Glomerular visceral epithelial cell (primary cell): ENCODE data around the gene IL1RAPL2.
"Not testable (repeated sequence)": the region's sequence is repeated elsewhere in the genome, so short reads cannot be mapped to it uniquely, and the experiment has no call there.

ENCODE experiments used
- DNase-seq: peaks from one replicate; pipeline ENCODE4 v3.0.0-alpha.2; 2016; ENCODE audit errors: extremely low spot score

The IL1RAPL2 gene

DNA sequence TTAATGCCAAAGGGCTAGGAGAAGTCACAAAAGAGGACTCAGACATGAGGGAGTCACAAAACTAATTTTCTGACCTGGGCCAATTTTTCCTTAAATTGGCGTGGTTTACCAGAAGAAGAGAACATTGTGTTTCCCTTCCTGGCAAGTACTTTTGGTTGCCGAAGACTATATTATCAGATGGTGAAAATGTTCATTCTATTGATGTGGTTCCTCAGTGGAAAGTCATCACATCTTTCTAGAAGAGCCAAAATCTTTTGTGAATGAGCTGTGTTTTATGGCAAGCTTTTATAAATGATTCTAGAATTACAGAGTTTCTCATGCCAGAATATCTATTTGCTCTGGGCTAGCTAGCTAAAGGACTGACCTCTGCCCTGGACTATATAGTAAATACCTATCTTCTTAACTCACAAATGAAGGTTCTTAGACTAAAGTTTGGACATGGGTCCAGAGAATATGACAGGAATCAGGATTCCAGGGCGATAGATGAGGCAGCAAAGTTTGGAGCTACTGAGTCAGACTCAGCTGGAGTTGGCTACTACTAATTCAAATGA lies 288.9 kb downstream of the IL1RAPL2 start:
- DNase-seq, result no peak

DNA sequence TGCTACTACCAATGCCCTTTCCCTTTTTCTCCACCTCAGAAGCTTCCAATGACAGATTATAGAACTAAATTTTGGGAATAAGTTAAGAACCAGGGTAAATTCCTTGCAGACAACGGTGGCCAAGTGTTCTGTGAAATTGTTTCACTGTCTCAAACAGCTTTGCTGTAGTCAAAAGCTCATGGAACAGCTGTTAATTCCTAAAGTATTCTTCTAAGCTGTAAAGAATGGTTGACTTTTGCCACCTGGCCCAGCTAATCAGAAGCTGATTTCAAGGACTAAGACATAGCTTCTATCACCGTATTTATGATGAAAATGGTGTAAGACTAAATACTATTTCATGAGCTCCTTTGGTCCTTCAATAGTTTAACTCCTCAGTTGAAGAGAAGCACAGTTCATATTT lies 297.5 kb downstream of the IL1RAPL2 start:
- DNase-seq, result no peak

DNA sequence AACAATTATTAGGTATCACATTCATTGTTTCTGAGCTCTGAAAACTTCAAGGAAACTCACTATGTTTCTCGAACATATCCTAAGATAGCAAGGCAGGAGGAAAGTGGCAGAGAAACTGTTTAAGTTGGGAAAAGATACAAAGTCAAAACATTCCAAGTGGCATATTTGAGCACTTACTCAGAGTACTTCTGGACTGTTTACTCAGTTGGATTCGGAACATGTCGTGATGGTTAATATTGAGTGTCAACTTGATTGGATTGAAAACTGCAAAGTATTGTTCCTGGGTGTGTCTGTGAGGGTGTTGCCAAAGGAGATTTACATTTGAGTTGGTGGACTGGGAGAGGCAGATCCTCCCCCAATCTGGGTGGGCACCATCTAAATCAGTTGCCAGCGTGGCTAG lies 298.3 kb downstream of the IL1RAPL2 start:
- DNase-seq, result no peak

DNA sequence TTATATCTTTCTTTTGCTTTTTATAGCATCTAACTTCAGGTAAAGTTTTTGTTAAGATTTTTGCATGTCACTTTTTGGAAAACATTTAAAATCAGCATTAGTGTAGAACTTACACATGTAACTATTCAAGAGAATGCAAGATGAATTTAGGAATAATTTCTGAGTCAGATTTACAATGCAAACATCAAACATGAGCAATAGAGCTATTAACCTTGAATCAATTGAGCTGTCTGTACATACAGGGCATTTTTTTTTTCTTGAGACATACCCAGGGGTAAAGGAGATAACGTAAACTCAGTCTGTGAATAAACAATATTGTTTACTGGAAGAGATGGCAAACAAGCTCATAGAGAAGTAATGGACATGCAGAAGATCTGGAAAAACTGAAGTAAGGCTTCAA lies 311.5 kb downstream of the IL1RAPL2 start:
- no peak for DNase-seq

DNA sequence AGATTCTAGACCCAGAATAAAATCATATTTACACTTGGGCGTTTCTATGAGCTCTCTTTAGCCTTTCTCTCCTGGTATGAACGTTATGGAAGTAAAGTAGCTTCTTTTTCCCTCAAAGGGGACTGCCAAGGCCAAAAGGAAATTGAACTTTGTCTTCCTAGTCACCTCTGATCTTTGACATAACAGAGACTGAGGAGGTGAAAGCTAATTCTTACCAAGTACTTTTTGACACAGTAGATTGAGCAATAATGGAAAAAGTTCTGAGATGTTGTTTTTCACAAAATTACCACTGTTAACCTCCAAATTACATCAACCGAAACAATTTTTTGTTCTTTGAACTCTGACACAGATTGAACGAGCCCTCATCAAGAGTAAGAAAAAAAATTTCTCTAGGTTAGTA lies 336.1 kb downstream of the IL1RAPL2 start:
- no peak for DNase-seq

DNA sequence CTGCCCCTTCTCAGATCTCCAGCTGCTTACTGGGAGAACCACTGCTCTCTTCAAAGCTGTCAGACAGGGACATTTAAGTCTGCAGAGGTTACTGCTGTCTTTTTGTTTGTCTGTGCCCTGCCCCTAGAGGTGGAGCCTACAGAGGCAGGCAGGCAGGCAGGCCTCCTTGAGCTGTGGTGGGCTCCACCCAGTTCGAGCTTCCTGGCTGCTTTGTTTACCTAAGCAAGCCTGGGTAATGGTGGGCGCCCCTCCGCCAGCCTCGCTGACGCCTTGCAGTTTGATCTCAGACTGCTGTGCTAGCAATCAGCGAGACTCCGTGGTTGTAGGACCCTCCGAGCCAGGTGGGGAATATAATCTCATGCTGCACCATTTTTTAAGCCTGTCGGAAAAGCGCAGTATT lies 343.7 kb downstream of the IL1RAPL2 start:
- DNase-seq, result not testable (repeated sequence)

DNA sequence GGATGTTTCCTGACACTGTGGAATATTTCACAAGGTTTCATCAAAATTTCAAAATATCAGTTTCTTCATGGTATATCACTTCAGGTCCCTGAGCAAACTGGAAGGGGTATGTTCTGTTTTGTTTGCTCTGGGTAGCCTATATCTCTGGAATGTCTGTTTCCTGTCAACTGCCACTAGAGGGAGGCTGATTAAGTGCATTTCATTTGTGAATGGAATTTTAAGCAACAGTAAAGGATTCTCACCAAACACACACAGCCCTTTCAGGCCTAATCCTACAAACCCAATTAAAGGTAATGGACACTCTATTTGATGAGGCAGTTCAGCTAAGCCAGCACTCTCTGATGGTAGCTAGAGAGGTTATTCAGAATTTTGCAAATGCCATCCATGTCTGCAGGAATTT lies 347.3 kb downstream of the IL1RAPL2 start:
- peak; percentile 3 for DNase-seq

DNA sequence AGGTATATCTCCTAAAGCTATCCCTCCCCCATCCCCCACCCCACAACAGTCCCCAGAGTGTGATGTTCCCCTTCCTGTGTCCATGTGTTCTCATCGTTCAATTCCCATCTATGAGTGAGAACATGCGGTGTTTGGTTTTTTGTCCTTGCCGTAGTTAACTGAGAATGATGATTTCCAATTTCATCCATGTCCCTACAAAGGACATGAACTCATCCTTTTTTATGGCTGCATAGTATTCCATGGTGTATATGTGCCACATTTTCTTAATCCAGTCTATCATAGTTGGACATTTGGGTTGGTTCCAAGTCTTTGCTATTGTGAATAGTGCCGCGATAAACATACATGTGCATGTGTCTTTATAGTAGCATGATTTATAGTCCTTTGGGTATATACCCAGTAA lies 348.7 kb downstream of the IL1RAPL2 start:
- DNase-seq, result not testable (repeated sequence)

DNA sequence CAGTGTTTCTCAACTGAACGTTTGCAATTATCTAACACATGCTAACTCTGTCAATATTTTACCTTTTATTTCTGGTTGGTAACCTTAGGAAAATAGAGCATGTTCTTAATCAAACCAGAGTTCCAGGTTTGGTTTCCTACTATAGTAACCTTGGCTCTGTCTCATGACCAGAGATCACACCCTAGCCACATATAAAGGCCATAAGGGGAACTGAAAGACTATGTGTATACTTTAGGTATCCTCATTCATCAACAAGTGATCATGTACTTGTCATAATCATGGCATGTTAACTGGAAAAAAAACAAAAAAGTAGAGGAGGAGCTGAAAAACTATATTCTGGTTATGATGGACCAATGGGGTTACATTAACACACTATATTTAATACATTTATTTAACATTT lies 352.1 kb downstream of the IL1RAPL2 start:
- no peak for DNase-seq

DNA sequence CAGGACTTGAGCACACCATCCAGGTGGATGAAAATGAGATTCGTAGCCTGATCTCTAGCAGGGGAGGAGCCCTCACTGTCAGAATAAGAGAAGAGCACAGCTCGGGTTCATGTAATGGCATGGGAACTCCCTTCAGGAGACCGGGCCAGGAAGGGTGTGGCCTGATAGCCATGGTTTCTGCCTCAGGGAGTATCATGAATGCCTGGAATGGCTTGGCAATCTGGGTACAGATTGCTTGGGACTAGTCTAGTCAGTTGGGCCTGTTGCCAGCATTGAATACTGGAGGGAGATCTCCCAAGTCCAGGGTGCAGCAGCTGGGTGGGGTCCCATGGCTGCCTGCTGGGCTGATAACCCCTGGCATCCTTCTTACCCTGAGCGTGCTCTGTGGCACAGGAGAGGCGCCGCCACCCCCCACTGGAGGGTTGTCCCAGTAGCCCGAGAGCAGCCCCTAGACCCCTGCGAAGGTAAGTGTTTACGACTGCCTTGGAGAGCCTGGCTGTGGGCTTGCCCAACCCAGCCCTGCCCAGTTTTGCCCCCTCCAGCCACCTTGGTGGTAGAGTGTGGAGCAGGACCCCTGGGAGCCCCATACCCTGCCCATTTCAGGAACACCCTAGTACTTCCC lies 355.7 kb downstream of the IL1RAPL2 start:
- DNase-seq, result no peak

DNA sequence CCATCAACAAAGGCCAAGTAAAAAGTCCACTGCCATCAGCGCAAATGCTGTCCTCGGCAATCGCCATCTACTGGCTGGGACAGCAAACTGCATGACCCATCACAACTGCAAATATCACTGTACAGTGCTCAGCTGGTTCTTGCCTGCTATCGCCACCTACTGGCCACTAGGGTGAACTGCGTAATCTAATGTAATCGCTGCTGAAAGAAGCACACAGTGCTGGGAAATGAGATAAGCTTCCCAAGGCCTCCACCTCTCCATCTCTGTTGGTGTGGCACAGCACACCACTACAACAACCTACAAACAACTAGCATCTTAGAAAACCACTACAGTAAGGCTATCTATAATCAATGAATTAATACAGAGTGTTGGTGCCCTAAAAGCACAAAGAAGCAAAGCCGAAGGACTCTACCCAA lies 356.2 kb downstream of the IL1RAPL2 start:
- peak; percentile 69 for DNase-seq

DNA sequence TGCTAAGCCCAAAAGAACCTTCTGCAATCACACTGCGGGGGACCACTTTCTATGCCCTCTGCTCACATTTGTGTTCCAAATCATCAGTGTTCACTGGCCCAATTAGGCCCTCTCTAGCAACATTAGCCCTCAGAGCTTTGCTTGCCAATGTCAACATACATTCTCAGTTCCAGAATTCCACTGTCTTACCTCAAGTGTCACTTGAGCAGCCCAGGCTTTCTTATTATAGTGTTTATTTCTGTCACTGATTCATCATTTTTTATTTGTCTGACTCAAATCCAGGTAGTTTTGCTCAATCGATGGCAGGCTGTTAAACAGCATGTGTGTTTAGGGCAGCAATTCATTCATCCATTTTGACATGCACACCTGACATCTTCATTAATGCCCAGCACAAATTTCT lies 363.3 kb downstream of the IL1RAPL2 start:
- no peak for DNase-seq

DNA sequence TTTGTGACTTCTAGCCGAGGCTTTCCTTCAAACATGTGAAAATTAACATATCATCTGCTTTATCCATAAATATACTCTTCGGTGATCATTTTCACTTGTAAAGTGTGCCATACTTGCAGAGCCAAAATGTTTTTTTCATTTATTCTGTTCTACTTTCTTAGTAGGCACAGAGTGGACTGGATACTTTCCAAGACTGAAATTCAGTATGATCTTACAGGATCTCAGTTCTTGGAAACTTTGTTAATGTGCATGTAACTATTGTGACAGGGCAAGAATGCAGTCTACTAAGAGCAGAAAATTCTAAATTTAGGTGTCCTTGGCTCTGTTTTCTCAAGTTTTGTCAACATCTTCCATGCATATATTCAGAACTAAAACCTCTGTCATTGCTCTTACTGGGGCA lies 369.6 kb downstream of the IL1RAPL2 start:
- DNase-seq, result no peak

DNA sequence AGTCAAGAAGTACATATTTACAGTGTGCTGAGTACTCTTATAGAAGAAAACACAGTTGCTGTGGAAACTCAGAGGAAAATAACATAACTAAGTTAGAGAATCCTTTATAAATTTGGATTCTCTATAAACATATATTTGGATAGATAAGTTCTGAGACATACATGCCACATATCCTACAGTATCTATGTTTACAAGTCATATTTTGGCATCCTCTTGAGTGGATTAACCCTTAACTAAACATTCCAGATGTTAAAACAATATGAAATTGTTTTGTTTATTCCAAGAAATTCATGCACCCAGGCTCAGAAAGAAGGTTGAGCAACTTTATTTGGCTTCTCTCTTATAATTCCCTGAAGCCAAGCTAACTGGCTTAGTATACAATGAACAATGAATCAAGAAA lies 387.3 kb downstream of the IL1RAPL2 start:
- no peak for DNase-seq

DNA sequence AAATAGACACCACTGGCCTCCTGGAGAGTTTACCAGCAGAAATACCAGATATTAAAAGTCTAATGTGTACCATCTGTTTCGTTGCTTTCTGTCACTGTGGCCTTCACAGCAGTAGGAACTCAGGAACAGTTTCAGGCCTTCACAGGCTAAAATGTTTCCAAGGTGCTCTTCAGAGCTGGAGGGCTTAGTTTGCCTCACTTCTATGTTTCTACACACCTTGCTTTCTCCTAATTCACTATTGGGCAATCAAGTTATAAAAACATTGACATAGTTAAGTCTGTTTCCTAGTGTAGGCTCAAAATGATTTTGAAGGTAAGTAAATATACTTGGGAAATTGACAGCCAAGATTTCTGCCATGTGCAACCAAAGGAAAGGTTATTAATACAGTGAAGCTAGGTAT lies 395.9 kb downstream of the IL1RAPL2 start:
- DNase-seq, result no peak

DNA sequence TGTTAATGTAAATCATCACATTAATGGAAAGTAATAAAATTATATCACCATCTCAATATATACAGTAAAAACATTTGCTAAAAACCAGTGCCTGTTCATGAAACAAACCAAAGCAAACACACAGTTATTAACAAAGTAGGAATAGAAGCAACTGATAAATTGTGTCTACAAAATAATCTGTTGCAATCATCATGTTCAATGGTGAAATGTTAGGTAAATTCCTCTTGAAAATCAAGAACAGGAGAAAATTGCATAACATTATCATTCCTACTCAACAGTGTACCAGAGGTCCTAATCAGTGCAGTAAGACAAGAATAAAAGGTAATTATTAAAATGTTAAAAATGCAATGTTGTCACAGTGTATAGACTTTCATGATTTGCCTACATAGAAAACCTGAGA lies 402.2 kb downstream of the IL1RAPL2 start:
- no peak for DNase-seq

DNA sequence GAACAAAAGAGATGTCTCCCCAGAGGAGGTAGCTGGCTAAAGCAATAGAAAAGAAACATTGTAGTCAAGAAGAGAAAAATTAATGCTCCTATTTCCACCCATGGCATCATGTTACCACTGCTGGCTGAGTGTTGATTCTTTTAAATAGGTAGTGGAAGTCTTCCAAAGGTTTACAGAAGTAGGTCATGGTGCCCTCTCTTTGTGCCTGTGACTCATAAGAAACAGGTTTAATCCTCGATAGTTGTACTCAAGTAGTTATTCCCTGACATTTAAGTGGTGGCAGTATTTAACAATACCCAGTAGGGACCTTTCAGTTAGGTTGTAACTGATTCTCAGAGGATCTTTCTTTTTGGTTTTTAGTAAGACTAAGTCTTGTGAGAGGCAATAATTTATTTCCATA lies 406.7 kb downstream of the IL1RAPL2 start:
- DNase-seq, result no peak

DNA sequence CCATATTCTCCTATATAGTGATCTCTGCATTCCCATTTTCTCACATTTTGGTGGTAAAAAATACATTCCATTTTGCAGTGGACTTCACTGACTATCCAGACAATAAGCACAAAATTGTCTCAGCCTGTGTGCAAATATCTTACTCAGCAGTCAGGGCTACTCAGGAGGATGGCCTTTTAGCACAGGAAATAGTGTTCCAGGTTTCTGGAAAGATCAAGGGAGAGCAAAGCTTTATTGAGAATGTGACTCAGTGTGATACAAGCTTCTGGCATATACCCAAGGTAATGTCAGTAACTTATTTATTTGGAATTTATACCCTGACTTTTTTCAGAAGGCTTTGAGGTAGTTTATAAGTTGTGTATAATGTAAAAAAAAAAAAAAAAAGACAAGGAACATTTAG lies 421.1 kb downstream of the IL1RAPL2 start:
- peak; percentile 46 for DNase-seq

DNA sequence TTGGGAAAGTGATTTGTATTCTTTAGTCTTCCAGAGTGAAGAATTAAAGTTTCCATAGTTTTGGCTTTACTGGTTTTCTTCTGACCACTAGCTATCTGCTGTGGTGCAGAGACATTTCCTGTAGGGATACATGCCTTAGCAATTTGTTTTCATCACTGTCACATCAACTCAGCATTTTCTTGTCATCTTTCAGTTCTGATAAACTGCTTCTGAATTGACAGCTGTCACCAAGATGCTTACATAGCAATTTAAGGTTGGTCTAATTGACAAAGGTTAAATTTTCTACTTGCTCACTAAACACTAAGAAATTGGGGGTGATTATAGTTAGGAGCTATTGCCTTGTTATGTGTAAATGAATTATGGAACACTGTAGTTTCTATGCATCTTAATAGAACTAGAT lies 422.0 kb downstream of the IL1RAPL2 start:
- no peak for DNase-seq

DNA sequence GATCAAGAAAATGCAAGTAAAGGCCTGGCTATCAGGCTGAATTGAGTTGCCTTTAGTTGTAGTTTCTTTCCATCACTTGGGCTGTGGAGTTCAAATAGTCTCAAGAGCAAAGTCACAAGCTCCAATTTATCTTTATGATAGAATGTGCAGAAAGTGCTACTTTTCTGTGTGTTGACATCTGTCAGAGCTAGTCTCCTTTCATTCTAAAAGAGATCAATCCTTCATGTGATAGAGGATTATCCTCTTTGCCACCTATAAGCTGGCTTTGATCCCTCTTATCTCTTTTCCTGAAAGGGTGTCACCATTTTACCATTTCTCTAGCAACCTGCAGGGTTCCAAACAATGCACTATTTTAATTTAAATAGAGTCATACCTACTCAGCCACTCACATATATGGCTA lies 429.5 kb downstream of the IL1RAPL2 start:
- DNase-seq, result no peak

DNA sequence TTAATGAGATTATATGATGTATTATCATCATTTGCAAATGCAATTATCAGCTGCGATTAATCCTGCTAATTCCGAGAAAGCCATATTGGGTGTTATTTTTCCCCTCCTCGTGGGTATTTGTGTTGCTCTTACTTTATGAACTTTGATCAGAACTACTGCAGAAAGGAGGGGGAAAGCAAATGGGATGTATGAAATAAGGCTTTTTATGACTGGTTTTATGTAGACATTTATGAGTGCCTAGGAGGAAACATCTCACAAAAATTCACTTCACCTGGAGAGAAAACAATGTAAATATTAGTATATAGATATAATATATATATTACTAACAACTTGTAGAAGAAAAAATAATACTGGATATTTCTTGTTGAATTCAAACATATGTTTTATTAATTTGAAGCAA lies 440.1 kb downstream of the IL1RAPL2 start:
- DNase-seq, result no peak

DNA sequence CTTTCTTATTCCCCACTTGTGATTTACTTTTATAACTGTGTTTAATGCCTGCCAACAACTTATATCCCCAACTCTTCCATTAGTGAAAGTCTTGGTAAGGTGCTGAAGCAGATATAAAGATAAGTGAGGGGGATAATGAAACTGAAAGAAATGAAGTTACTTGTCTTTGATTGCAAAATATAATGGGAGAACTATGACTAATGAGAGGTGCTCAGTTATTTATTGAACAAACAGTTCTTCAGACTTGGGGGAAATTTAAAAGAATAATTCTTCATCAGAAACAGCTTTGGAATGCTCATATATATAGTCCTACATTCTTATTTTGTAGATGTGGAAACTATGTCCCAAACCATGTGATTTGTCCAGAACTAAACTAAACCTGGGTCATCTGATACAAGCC lies 441.0 kb downstream of the IL1RAPL2 start:
- no peak for DNase-seq

DNA sequence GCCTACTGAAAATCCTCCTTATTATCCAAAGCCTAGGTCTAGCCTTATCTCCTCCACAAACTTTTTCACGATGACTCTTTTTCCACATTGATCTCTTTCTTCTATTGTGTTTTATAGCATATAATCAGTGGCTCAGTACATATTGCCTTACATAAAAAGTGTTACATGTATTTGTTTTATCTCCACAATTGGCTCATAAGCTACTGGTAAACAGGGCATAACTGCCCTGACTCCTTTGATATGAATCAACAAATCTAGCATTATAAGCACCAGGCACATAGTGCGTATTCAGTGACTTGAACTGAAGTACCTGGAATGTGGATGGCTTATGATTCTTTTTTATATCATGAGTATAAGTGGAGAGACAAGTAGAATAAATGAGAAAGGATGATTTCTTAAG lies 447.7 kb downstream of the IL1RAPL2 start:
- DNase-seq, result no peak

DNA sequence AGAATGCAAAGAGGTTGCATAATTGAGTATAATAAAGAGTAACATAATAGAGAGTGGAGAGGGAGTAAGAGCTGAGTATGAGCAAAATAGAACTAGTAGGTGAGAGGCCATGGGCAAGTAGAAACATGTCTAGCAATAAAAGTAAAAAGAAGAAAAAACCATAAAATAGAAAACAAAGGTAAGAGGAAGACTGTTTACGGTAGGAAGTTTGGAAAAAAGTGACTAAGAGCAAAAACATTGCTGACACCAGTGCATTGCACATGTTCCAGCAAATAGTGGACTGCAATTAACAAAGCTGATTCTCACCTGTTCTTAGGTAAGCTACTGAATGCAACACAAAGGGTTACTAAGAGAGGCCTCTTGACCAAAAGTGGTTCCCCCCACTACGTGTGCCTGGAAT lies 451.6 kb downstream of the IL1RAPL2 start:
- DNase-seq, result no peak
